OCI-LY3 (cell line): ENCODE measurements around the gene COQ2.

Experiments used
- EZH2phosphoT487 ChIP-seq: fragments of 200-600 bp; shearing (Covaris generic); IDR thresholded peaks from 2 replicates; pipeline ENCODE4 v1.6.1; 2018; ENCODE audit warnings: antibody characterized with exemption, mixed run types, low read depth
- TF ChIP-seq, protein P1 (sequence below): fragments of 200-600, 300-600 bp; sonication (generic); IDR thresholded peaks from 2 replicates; pipeline ENCODE4 v1.5.1; 2014; ENCODE audit warnings: antibody characterized with exemption, low read length, low read depth

DNA sequence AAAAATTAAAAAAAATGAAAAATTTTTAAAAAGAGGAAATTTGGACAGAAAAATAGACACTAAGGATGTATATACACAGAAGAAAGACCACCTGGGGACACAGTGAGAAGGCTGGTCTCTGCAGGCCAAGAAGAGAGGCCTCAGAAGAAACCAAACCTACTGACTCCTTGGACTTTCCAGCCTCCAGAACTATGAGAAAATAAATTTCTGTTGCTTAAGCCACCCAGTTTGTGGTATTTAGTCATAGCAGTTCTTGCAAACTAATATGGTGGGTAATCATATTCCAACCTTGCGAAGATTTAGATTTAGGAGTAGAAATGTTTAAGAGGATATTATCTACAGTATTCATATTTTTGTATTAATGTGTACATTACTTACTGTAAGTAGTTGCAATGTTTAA lies 56.4 kb downstream of the COQ2 start:
- TF ChIP-seq, protein P1, sequence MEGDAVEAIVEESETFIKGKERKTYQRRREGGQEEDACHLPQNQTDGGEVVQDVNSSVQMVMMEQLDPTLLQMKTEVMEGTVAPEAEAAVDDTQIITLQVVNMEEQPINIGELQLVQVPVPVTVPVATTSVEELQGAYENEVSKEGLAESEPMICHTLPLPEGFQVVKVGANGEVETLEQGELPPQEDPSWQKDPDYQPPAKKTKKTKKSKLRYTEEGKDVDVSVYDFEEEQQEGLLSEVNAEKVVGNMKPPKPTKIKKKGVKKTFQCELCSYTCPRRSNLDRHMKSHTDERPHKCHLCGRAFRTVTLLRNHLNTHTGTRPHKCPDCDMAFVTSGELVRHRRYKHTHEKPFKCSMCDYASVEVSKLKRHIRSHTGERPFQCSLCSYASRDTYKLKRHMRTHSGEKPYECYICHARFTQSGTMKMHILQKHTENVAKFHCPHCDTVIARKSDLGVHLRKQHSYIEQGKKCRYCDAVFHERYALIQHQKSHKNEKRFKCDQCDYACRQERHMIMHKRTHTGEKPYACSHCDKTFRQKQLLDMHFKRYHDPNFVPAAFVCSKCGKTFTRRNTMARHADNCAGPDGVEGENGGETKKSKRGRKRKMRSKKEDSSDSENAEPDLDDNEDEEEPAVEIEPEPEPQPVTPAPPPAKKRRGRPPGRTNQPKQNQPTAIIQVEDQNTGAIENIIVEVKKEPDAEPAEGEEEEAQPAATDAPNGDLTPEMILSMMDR: no peak
- no peak for TF ChIP-seq EZH2phosphoT487
